Skeletal muscle tissue (tissue), 4 donors: ENCODE measurements around the gene TENM4. TPM values are rescaled to one million over a fixed set of nuclear protein-coding genes. Genes with fewer than 3 reads are reported as not detected.

ENCODE experiments used
- H3K27ac ChIP-seq: one replicate; pipeline ENCODE4 v1.7.0; 2013; ENCODE audit warnings: mild to moderate bottlenecking, low read depth, low read length, inconsistent platforms
- H3K27me3 ChIP-seq, 3 donors: one replicate each; pipeline ENCODE4 v1.7.0; 2013; ENCODE audit warnings: low read length in 3 of 3; ENCODE audit not compliant: control insufficient read depth in 3 of 3, insufficient read depth in 3 of 3
- H3K36me3 ChIP-seq, 3 donors: one replicate each; pipeline ENCODE4 v1.7.0; 2013; ENCODE audit warnings: low read length in 3 of 3; ENCODE audit not compliant: control insufficient read depth in 3 of 3, insufficient read depth in 3 of 3
- H3K4me1 ChIP-seq, 3 donors: one replicate each; pipeline ENCODE4 v1.7.0; 2013; ENCODE audit warnings: low read length in 3 of 3, mild to moderate bottlenecking in 3 of 3; ENCODE audit not compliant: control insufficient read depth in 3 of 3, insufficient read depth in 3 of 3
- H3K4me3 ChIP-seq, 3 donors: one replicate each; pipeline ENCODE4 v1.7.0; 2013; ENCODE audit warnings: low read length in 3 of 3
- H3K9ac ChIP-seq, 3 donors: one replicate each; pipeline ENCODE4 v1.7.0; 2013; ENCODE audit warnings: low read length in 3 of 3, mild to moderate bottlenecking in 3 of 3, moderate library complexity in 2 of 3, low read depth in 1 of 3
- H3K9me3 ChIP-seq, 3 donors: one replicate each; pipeline ENCODE4 v1.7.0; 2013; ENCODE audit warnings: low read length in 3 of 3; ENCODE audit not compliant: control insufficient read depth in 3 of 3
- total RNA-seq: library from RNA; depleted of rRNA; stranded (reverse); fragments of >200 nt; gene quantifications from one replicate; pipeline ENCODE4 v1.2.3, GENCODE V29; 2014
- donor health status: Osteomylitis.

TENM4 gene
- total RNA-seq, 1 donor from 2014 or later: 18.3 TPM

GRCh38 chr11:79117488-79117887 lies 323.3 kb downstream of the TENM4 start:
- no peak overlapping the region for H3K4me3 ChIP-seq
- no peaks in the 10 kb centered on the region for H3K27me3 ChIP-seq
- peaks cover 2 to 14% (median 6%) of the 10 kb centered on the region in 3 donors for H3K4me1 ChIP-seq

GRCh38 chr11:79116600-79116999 lies 324.2 kb downstream of the TENM4 start:
- Histone ChIP-seq H3K9ac (no peak overlapping the region), H3K4me1 (peaks cover 2 to 11% (median 6%) of the 10 kb centered on the region in 3 donors), H3K27me3 (no peaks in the 10 kb centered on the region), H3K9me3 (no peaks in the 10 kb centered on the region), H3K27ac (no peak overlapping the region), H3K4me3 (no peak overlapping the region), H3K36me3 (no peaks in the 10 kb centered on the region)

More at GRCh38 chr11:79117488-79117887, 323.3 kb downstream of the TENM4 start:
- Histone ChIP-seq H3K9ac (no peak overlapping the region), H3K27ac (no peak overlapping the region), H3K36me3 (no peaks in the 10 kb centered on the region), H3K9me3 (no peaks in the 10 kb centered on the region)

DNA sequence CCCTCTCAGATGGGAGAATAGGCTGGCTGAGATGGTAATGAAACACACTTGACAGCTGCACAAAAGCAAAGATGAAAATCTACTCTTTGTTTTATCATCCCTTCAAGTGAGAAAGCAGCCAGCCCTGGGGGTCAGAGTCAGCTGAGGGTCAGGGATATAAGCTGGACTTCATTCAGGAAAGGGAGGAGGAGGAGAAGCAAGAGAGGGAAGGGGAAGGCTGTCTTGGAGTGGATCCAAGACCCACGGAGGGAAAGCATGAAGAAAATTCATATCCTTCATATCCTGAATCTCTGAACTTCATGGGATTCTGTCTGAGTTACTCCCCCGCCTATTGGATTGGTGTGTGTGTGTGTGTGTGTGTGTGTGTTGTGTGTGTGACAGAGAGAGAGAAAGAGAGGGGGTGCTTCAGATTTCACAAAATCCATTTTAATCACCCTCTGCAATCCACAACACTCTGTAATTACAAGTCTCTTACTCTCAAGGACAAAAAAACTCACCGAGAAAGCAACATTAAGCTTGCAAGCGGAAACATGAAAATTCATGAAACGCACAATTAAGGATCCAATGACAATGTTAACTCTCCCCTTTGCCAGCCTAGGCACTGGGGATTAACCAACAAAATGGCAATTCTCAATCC lies 327.7 kb downstream of the TENM4 start:
- peaks cover 0 to 6% (median 3%) of the 10 kb centered on the region in 3 donors for H3K4me1 ChIP-seq
- H3K9me3 ChIP-seq: no peaks in the 10 kb centered on the region
- no peaks in the 10 kb centered on the region for H3K27me3 ChIP-seq
- no peak overlapping the region for H3K4me3 ChIP-seq
- no peaks in the 10 kb centered on the region for H3K36me3 ChIP-seq
- H3K9ac ChIP-seq: no peak overlapping the region
- no peak overlapping the region for H3K27ac ChIP-seq

GRCh38 chr11:79110796-79111195 lies 330.0 kb downstream of the TENM4 start:
- H3K27ac ChIP-seq: no peak overlapping the region
- no peak overlapping the region for H3K9ac ChIP-seq
- peaks cover 0 to 6% (median 3%) of the 10 kb centered on the region in 3 donors for H3K4me1 ChIP-seq
- no peak overlapping the region for H3K4me3 ChIP-seq
- no peaks in the 10 kb centered on the region for H3K36me3 ChIP-seq
- H3K27me3 ChIP-seq: no peaks in the 10 kb centered on the region
- no peaks in the 10 kb centered on the region for H3K9me3 ChIP-seq

- no peaks in the 10 kb centered on the region for H3K36me3 ChIP-seq
- H3K4me3 ChIP-seq: no peak overlapping the region
- no peak overlapping the region for H3K9ac ChIP-seq
- H3K27me3 ChIP-seq: peaks cover 0 to 1% (median 0%) of the 10 kb centered on the region in 3 donors
- H3K9me3 ChIP-seq: no peaks in the 10 kb centered on the region
- no peak overlapping the region for H3K27ac ChIP-seq
- H3K4me1 ChIP-seq: peaks cover 0 to 6% (median 3%) of the 10 kb centered on the region in 3 donors
These were observed 330.5 kb downstream of the TENM4 start for GRCh38 chr11:79110321-79110720.

GRCh38 chr11:79108851-79109250 lies 332.0 kb downstream of the TENM4 start:
- Histone ChIP-seq H3K4me1 (peaks cover 0 to 6% (median 3%) of the 10 kb centered on the region in 3 donors), H3K9ac (no peak overlapping the region), H3K27ac (no peak overlapping the region), H3K27me3 (peaks cover 0 to 3% (median 0%) of the 10 kb centered on the region in 3 donors), H3K36me3 (no peaks in the 10 kb centered on the region), H3K9me3 (no peaks in the 10 kb centered on the region), H3K4me3 (no peak overlapping the region)

- Histone ChIP-seq H3K27me3 (peaks cover 0 to 9% (median 4%) of the 10 kb centered on the region in 3 donors), H3K4me3 (no peak overlapping the region), H3K4me1 (peaks cover 0 to 9% (median 5%) of the 10 kb centered on the region in 3 donors), H3K27ac (no peak overlapping the region), H3K9ac (no peak overlapping the region), H3K36me3 (no peaks in the 10 kb centered on the region), H3K9me3 (no peaks in the 10 kb centered on the region)
These were observed 338.0 kb downstream of the TENM4 start for GRCh38 chr11:79102840-79103239.

- Histone ChIP-seq H3K4me3 (no peak overlapping the region), H3K27ac (no peak overlapping the region), H3K27me3 (peaks cover 0 to 9% (median 4%) of the 10 kb centered on the region in 3 donors), H3K4me1 (peaks cover 0 to 9% (median 5%) of the 10 kb centered on the region in 3 donors), H3K36me3 (no peaks in the 10 kb centered on the region), H3K9me3 (no peaks in the 10 kb centered on the region), H3K9ac (no peak overlapping the region)
These were observed 339.2 kb downstream of the TENM4 start for GRCh38 chr11:79101656-79102055.

- Histone ChIP-seq H3K9ac (no peak overlapping the region), H3K4me3 (no peak overlapping the region), H3K36me3 (no peaks in the 10 kb centered on the region), H3K4me1 (peaks cover 0 to 12% (median 5%) of the 10 kb centered on the region in 3 donors), H3K9me3 (no peaks in the 10 kb centered on the region), H3K27me3 (peaks cover 0 to 8% (median 4%) of the 10 kb centered on the region in 3 donors), H3K27ac (no peak overlapping the region)
These were observed 340.5 kb downstream of the TENM4 start for GRCh38 chr11:79100093-79100910.

DNA sequence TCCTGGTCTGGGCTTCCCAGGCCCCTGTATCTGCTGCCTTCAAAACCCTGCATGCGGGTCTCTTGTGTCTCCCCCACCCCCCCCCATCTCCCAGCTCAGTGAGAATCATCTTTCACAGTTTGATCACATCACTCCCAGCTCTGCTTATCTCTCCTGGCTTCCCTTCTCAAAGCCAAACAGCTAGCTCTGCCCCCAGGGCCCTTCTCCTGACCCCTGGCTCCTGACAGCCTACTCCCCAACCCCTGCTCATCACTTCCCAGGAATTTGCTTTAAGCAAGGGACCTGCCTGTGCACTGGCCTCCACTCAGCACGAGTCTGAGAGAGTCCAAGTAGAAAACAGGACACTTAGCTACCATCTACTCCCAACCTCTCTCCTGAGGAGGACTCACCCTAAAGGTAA lies 342.7 kb downstream of the TENM4 start:
- Histone ChIP-seq H3K9me3 (no peaks in the 10 kb centered on the region), H3K4me1 (peaks cover 0 to 12% (median 5%) of the 10 kb centered on the region in 3 donors), H3K9ac (no peak overlapping the region), H3K36me3 (no peaks in the 10 kb centered on the region), H3K27ac (no peak overlapping the region), H3K4me3 (no peak overlapping the region), H3K27me3 (peaks cover 0 to 6% (median 4%) of the 10 kb centered on the region in 3 donors)
